Retinal pigment epithelial cell (primary cell): Measurements from ENCODE around the gene SLC25A34.

Experiments
- DNase-seq: peaks from one replicate; pipeline ENCODE4 v3.0.0-alpha.2; 2010; ENCODE audit warnings: low read depth
- H3K4me3 ChIP-seq: 2 replicates; pipeline ENCODE4 v1.5.1; 2011; ENCODE audit warnings: mild to moderate bottlenecking, low read length, control low read depth, moderate library complexity
- CTCF ChIP-seq: conservative IDR thresholded peaks from 2 replicates; pipeline ENCODE4 v1.5.1; 2011; ENCODE audit warnings: low read depth, low read length, control low read depth, inconsistent platforms

SLC25A34 gene

DNA sequence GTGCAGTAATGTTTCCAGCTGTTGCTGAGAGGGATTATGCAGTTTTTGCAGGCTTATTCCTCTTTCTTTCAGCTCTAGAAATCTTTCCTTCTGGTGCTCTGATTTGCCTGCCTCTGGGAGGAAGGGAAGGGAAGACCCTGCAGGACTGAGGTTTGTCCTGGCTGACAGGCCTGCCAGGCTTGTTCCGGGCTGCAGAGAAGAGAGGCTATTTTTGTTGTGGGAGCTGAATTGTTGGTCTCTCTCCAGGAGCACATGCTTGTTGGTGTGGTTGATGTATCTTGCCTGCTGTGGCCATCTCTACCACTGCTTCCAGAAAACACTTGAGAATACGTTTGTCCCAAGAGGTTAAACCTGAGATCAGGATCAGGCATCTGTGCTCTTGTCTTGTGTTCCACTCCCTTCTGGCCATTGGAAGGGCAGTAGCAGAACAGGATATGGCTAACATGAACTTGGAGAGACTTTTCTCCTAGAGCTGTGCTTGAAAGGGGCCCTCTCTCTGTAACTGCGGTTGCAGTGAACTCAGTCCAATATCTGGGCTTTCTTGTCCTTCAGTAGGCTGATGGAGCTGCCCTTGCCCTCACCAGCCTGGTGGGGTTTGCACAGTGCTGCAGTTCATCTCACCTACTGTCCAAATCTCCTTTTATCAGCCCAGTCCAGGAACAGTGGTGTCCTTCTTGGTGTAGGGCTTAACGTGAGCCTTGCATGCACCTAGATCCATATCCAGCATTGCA is 21.5 kb upstream of the SLC25A34 start:
- no peak for DNase-seq
- no peak for TF ChIP-seq CTCF
- H3K4me3 ChIP-seq = no peak overlapping the region

DNA sequence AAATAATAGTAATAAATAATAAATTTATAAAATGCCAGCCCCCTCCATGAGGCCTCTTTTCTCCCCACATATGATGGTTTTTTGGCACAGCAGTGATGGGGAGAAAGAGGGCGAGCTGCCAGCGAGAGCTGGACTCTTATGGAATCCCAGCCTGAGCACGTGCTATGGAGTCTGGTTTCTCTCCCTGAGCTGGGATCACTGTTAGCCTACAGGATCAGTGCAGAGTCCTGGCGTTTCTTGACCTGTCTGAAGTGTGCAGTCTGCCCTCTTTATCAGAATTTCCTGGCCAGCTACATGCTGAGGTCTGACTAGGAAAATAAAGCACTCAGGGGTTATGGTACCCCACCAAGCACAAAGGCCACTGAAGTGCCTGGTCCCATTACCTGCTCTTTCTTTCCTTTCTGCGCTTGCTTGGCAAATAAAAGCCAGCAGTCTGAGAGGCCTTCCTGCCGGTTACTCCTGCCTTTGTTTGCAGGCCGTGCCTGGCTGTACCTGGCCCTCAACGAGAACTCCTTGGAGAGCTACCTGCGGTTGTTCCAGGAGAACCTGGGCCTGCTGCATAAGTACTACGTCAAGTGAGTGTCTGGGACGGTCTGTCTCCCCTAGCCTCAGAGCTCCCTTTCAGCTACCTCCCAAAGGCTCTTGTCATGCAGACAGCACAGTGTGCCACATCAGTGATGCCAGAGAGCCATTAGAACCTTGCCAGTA is 18.5 kb upstream of the SLC25A34 start:
- TF ChIP-seq CTCF = no peak
- no peak for DNase-seq
- no peak overlapping the region for H3K4me3 ChIP-seq

DNA sequence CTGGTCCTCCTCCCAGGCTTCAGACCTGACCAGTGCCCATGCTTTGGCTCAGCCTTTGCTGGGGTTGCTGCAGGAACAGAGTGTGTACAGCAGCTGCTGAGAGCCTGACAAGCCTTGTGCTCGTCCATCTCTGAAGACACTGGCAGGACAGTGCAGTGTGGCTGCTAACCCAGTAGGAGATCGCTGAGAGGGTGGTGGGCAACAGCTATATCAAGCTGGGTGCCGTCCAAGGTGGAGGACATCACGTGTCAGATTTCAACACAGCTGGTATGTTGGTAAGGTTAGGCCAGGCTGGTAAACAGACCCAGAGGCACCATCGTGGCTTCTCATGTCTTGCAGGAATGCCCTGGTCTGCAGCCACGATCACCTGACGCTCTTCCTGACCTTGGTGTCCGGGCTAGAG is 17.9 kb upstream of the SLC25A34 start:
- no peak for TF ChIP-seq CTCF
- no peak for DNase-seq
- no peak overlapping the region for H3K4me3 ChIP-seq

GRCh38 chr1:15719381-15720120 is 16.5 kb upstream of the SLC25A34 start:
- DNase-seq = no peak
- no peak overlapping the region for H3K4me3 ChIP-seq

GRCh38 chr1:15720861-15721260 is 15.2 kb upstream of the SLC25A34 start:
- DNase-seq = no peak
- H3K4me3 ChIP-seq = no peak overlapping the region
- TF ChIP-seq CTCF = no peak

More at GRCh38 chr1:15719381-15720120, 16.5 kb upstream of the SLC25A34 start:
- no peak for TF ChIP-seq CTCF

GRCh38 chr1:15722411-15722810 is 13.6 kb upstream of the SLC25A34 start:
- TF ChIP-seq CTCF = no peak
- no peak for DNase-seq
- H3K4me3 ChIP-seq = no peak overlapping the region
